Osteoblast (primary cell): Measurements from ENCODE around the gene SCEL. TPM values are rescaled to one million over a fixed set of nuclear protein-coding genes. Genes with fewer than 3 reads are reported as not detected.
"Not testable (repeated sequence)": the region's sequence is repeated elsewhere in the genome, so short reads cannot be mapped to it uniquely, and the experiment has no call there.

Source experiments
- DNase-seq: peaks from one replicate; pipeline ENCODE4 v3.0.0; 2011; ENCODE audit warnings: low spot score, mixed read lengths; ENCODE audit not compliant: insufficient read length; ENCODE audit errors: missing footprints
- H2AFZ ChIP-seq: 2 replicates; pipeline ENCODE4 v1.6.0; 2011; ENCODE audit warnings: mild to moderate bottlenecking, low read length
- H3K27ac ChIP-seq: 2 replicates; pipeline ENCODE4 v1.5.1; 2011; ENCODE audit warnings: mild to moderate bottlenecking, low read depth, low read length, moderate library complexity
- H3K27me3 ChIP-seq: 2 replicates; pipeline ENCODE4 v1.6.0; 2012; ENCODE audit warnings: mild to moderate bottlenecking, control low read depth, inconsistent platforms, low read length, moderate library complexity; ENCODE audit not compliant: insufficient read depth
- H3K36me3 ChIP-seq: 2 replicates; pipeline ENCODE4 v1.5.1; 2011; ENCODE audit warnings: mild to moderate bottlenecking, low read length, control low read depth, moderate library complexity; ENCODE audit not compliant: insufficient read depth
- H3K4me1 ChIP-seq: 2 replicates; pipeline ENCODE4 v1.5.1; 2011; ENCODE audit warnings: mild to moderate bottlenecking, low read length, control low read depth, moderate library complexity; ENCODE audit not compliant: insufficient read depth
- H3K4me2 ChIP-seq: 2 replicates; pipeline ENCODE4 v1.6.0; 2011; ENCODE audit warnings: mild to moderate bottlenecking, low read length; ENCODE audit not compliant: insufficient read depth
- H3K4me3 ChIP-seq: fragments of 200-600 bp; sonication (generic); 3 replicates; pipeline ENCODE4 v1.5.1; 2012; ENCODE audit warnings: mild to moderate bottlenecking, low read length, inconsistent platforms; ENCODE audit not compliant: insufficient read depth
- H3K79me2 ChIP-seq: 2 replicates; pipeline ENCODE4 v1.6.0; 2012; ENCODE audit warnings: mild to moderate bottlenecking, low read length, control low read depth, inconsistent platforms; ENCODE audit not compliant: insufficient read depth
- H3K9me3 ChIP-seq: 2 replicates; pipeline ENCODE4 v1.5.1; 2011; ENCODE audit warnings: low read depth, low read length, control low read depth
- H4K20me1 ChIP-seq: 2 replicates; pipeline ENCODE4 v1.6.0; 2012; ENCODE audit warnings: mild to moderate bottlenecking, low read length, control low read depth; ENCODE audit not compliant: insufficient read depth
- CTCF ChIP-seq: IDR thresholded peaks from 2 replicates; pipeline ENCODE4 v1.5.1; 2011; ENCODE audit warnings: mild to moderate bottlenecking, low read depth, low read length, moderate library complexity; ENCODE audit errors: extremely low read depth
- total RNA-seq: library from RNA; depleted of rRNA; stranded (reverse); fragments of >200 nt; gene quantifications from 2 replicates; pipeline ENCODE4 v1.2.3, GENCODE V29; 2012

The SCEL gene
- total RNA-seq, 1 donor: not detected

- no peaks in the 10 kb centered on the region for H3K27me3 ChIP-seq
- no peaks in the 10 kb centered on the region for H3K9me3 ChIP-seq
- DNase-seq: no peak
- no peaks in the 10 kb centered on the region for H3K4me1 ChIP-seq
- no peaks in the 10 kb centered on the region for H3K79me2 ChIP-seq
- no peak overlapping the region for H3K4me3 ChIP-seq
- H2AFZ ChIP-seq: no peak overlapping the region
- no peak overlapping the region for H3K4me2 ChIP-seq
- TF ChIP-seq CTCF: no peak
- H4K20me1 ChIP-seq: no peaks in the 10 kb centered on the region
- H3K36me3 ChIP-seq: no peaks in the 10 kb centered on the region
- H3K27ac ChIP-seq: no peak overlapping the region
Measured at GRCh38 chr13:77628170-77628569, 92.7 kb downstream of the SCEL start.

- Histone ChIP-seq H3K4me3 (no peak overlapping the region), H2AFZ (no peak overlapping the region), H3K79me2 (no peaks in the 10 kb centered on the region), H3K36me3 (no peaks in the 10 kb centered on the region), H3K9me3 (no peaks in the 10 kb centered on the region), H3K27me3 (no peaks in the 10 kb centered on the region), H3K27ac (no peak overlapping the region), H4K20me1 (no peaks in the 10 kb centered on the region), H3K4me1 (no peaks in the 10 kb centered on the region), H3K4me2 (no peak overlapping the region)
- TF ChIP-seq CTCF: no peak
- no peak for DNase-seq
Measured at GRCh38 chr13:77637588-77637987, 102.1 kb downstream of the SCEL start.

- Histone ChIP-seq H3K27ac (no peak overlapping the region), H2AFZ (no peak overlapping the region), H3K36me3 (no peaks in the 10 kb centered on the region), H3K9me3 (no peaks in the 10 kb centered on the region), H3K4me2 (no peak overlapping the region), H3K27me3 (no peaks in the 10 kb centered on the region), H3K79me2 (no peaks in the 10 kb centered on the region), H3K4me1 (no peaks in the 10 kb centered on the region), H4K20me1 (no peaks in the 10 kb centered on the region), H3K4me3 (no peak overlapping the region)
- DNase-seq: no peak
- TF ChIP-seq CTCF: no peak
Measured at GRCh38 chr13:77650409-77650808, 114.9 kb downstream of the SCEL start.

- Histone ChIP-seq H3K79me2 (no peaks in the 10 kb centered on the region), H4K20me1 (no peaks in the 10 kb centered on the region), H3K4me2 (no peak overlapping the region), H3K27me3 (no peaks in the 10 kb centered on the region), H2AFZ (no peak overlapping the region), H3K27ac (no peak overlapping the region), H3K4me3 (no peak overlapping the region), H3K4me1 (no peaks in the 10 kb centered on the region), H3K36me3 (no peaks in the 10 kb centered on the region), H3K9me3 (no peaks in the 10 kb centered on the region)
- DNase-seq: no peak
- no peak for TF ChIP-seq CTCF
Measured at GRCh38 chr13:77653301-77653700, 117.8 kb downstream of the SCEL start.

GRCh38 chr13:77660016-77660415, 124.5 kb downstream of the SCEL start:
- not testable (repeated sequence) for H2AFZ ChIP-seq, H3K4me3 ChIP-seq, H3K4me2 ChIP-seq, H3K27ac ChIP-seq, H3K36me3 ChIP-seq, H4K20me1 ChIP-seq, H3K4me1 ChIP-seq, H3K79me2 ChIP-seq, H3K9me3 ChIP-seq, H3K27me3 ChIP-seq, DNase-seq
